HepG2 (cell line): ENCODE data around the gene PRM3. TPM values are rescaled to one million over a fixed set of nuclear protein-coding genes. Genes with fewer than 3 reads are reported as not detected.
A peak's percentile ranks its signal among the peaks of the same experiment; 100 is the strongest.

Source experiments
- CBFB ChIP-seq: sonication (generic); formaldehyde crosslinking; IDR thresholded peaks from 2 replicates; pipeline ENCODE4 v1.4.0; 2020; ENCODE audit warnings: missing genetic modification reagents
- CSRNP2 ChIP-seq: sonication (generic); formaldehyde crosslinking; conservative IDR thresholded peaks from 2 replicates; pipeline ENCODE4 v1.8.0; 2022; ENCODE audit warnings: low read depth, missing genetic modification reagents
- ERF ChIP-seq: IDR thresholded peaks from 2 replicates; pipeline ENCODE4 v1.6.1; 2018; ENCODE audit warnings: missing biosample characterization, missing genetic modification reagents
- FOXA3 ChIP-seq: IDR thresholded peaks from 2 replicates; pipeline ENCODE4 v1.6.1; 2016; ENCODE audit warnings: missing genetic modification reagents, missing compliant biosample characterization
- GZF1 ChIP-seq: sonication (generic); formaldehyde crosslinking; IDR thresholded peaks from 2 replicates; pipeline ENCODE4 v1.5.1; 2020; ENCODE audit warnings: mild to moderate bottlenecking, missing genetic modification reagents
- HNF4G ChIP-seq, 2 experiments: sonication (generic) in 1 of 2; formaldehyde crosslinking in 1 of 2; IDR thresholded peaks; 2 replicates each; pipeline versions ENCODE4 v1.4.0 to v1.6.1; 2011 to 2020; ENCODE audit warnings: borderline replicate concordance in 2 of 2, low read depth in 2 of 2, mild to moderate bottlenecking in 2 of 2, low read length in 1 of 2, missing genetic modification reagents in 1 of 2, moderate library complexity in 1 of 2
- JUNB ChIP-seq: sonication (generic); formaldehyde crosslinking; IDR thresholded peaks from 2 replicates; pipeline ENCODE4 v1.8.0; 2022; ENCODE audit warnings: missing genetic modification reagents, mild to moderate bottlenecking, borderline replicate concordance
- KDM3A ChIP-seq: IDR thresholded peaks from 2 replicates; pipeline ENCODE4 v1.6.1; 2018; ENCODE audit warnings: low read depth, missing compliant biosample characterization
- KLF13 ChIP-seq: sonication (generic); formaldehyde crosslinking; IDR thresholded peaks from 2 replicates; pipeline ENCODE4 v1.4.0; 2020; ENCODE audit warnings: mild to moderate bottlenecking, missing genetic modification reagents
- MED1 ChIP-seq: sonication (generic); formaldehyde crosslinking; IDR thresholded peaks from 2 replicates; pipeline ENCODE4 v1.4.0; 2020; ENCODE audit warnings: missing genetic modification reagents
- MTA1 ChIP-seq: sonication (generic); formaldehyde crosslinking; IDR thresholded peaks from 2 replicates; pipeline ENCODE4 v1.4.0; 2020; ENCODE audit warnings: missing genetic modification reagents, mild to moderate bottlenecking, borderline replicate concordance
- NCOA2 ChIP-seq: sonication (generic); formaldehyde crosslinking; IDR thresholded peaks from 2 replicates; pipeline ENCODE4 v1.8.0; 2022; ENCODE audit warnings: inconsistent platforms
- SOX13 ChIP-seq, 3 experiments: fragments of 450-650 bp in 1 of 3; sonication (generic) in 1 of 3; formaldehyde crosslinking in 1 of 3; IDR thresholded peaks in 2 of 3; conservative IDR thresholded peaks in 1 of 3; 2 replicates each; pipeline versions ENCODE4 v1.5.0 to v1.6.1; 2016 to 2020; ENCODE audit warnings: antibody characterized with exemption in 1 of 3, mild to moderate bottlenecking in 1 of 3, missing compliant biosample characterization in 1 of 3, missing genetic modification reagents in 1 of 3, moderate library complexity in 1 of 3
- TARDBP ChIP-seq: sonication (generic); formaldehyde crosslinking; IDR thresholded peaks from 2 replicates; pipeline ENCODE4 v1.8.0; 2022; ENCODE audit warnings: mild to moderate bottlenecking, missing genetic modification reagents
- ZBTB7A ChIP-seq: sonication (generic); formaldehyde crosslinking; IDR thresholded peaks from 2 replicates; pipeline ENCODE4 v1.8.0; 2022; ENCODE audit warnings: mild to moderate bottlenecking, missing genetic modification reagents
- ZFAT ChIP-seq: sonication (generic); formaldehyde crosslinking; conservative IDR thresholded peaks from 2 replicates; pipeline ENCODE4 v1.8.1; 2023; ENCODE audit warnings: missing genetic modification reagents, inconsistent platforms
- ZFP36L1 ChIP-seq: sonication (generic); formaldehyde crosslinking; IDR thresholded peaks from 2 replicates; pipeline ENCODE4 v1.8.0; 2022; ENCODE audit warnings: mild to moderate bottlenecking, missing genetic modification reagents, moderate library complexity
- ZFP90 ChIP-seq: sonication (generic); formaldehyde crosslinking; IDR thresholded peaks from 2 replicates; pipeline ENCODE4 v1.8.0; 2022; ENCODE audit warnings: missing genetic modification reagents, mild to moderate bottlenecking, inconsistent platforms, borderline replicate concordance
- ZFX ChIP-seq: sonication (generic); formaldehyde crosslinking; IDR thresholded peaks from 2 replicates; pipeline ENCODE4 v1.4.0; 2020; ENCODE audit warnings: mild to moderate bottlenecking, low read depth, missing genetic modification reagents, moderate library complexity
- ZGPAT ChIP-seq: IDR thresholded peaks from 2 replicates; pipeline ENCODE4 v1.6.1; 2016; ENCODE audit warnings: mild to moderate bottlenecking
- ZMYM3 ChIP-seq: sonication (generic); formaldehyde crosslinking; IDR thresholded peaks from 2 replicates; pipeline ENCODE4 v1.5.1; 2020; ENCODE audit warnings: mild to moderate bottlenecking, missing genetic modification reagents
- ZNF205 ChIP-seq: IDR thresholded peaks from 2 replicates; pipeline ENCODE4 v1.6.1; 2018; ENCODE audit warnings: missing biosample characterization, missing genetic modification reagents
- ZNF598 ChIP-seq: sonication (generic); formaldehyde crosslinking; IDR thresholded peaks from 2 replicates; pipeline ENCODE4 v1.5.1; 2020; ENCODE audit warnings: mild to moderate bottlenecking, missing genetic modification reagents, borderline replicate concordance
- ZNF605 ChIP-seq: sonication (generic); formaldehyde crosslinking; IDR thresholded peaks from 2 replicates; pipeline ENCODE4 v1.8.0; 2022; ENCODE audit warnings: mild to moderate bottlenecking, missing genetic modification reagents
- ZNF691 ChIP-seq: sonication (generic); formaldehyde crosslinking; IDR thresholded peaks from 2 replicates; pipeline ENCODE4 v1.4.0; 2020; ENCODE audit warnings: missing genetic modification reagents, low read depth, mild to moderate bottlenecking, borderline replicate concordance
- ZSCAN31 ChIP-seq: sonication (generic); formaldehyde crosslinking; IDR thresholded peaks from 2 replicates; pipeline ENCODE4 v1.5.0; 2020; ENCODE audit warnings: low read depth, mild to moderate bottlenecking, missing genetic modification reagents
- polyA plus RNA-seq, 8 experiments: library from polyadenylated mRNA; depleted of rRNA in 3 of 8; stranded (reverse) in 7 of 8; unstranded in 1 of 8; fragments of >200 nt; fragmentation: Illumina TruSeq in 4 of 8; extraction: Trizol in 4 of 8; gene quantifications; 2 replicates each; pipeline versions ENCODE4 v1.2.1 to v1.2.3, GENCODE V29; 2011 to 2016; ENCODE audit warnings: low read depth in 4 of 8, missing spikeins in 1 of 8, mixed read lengths in 1 of 8; ENCODE audit not compliant: insufficient read depth in 1 of 8
- total RNA-seq, 5 experiments: library from RNA; depleted of rRNA; stranded (reverse); fragments of >200 nt; fragmentation: Illumina TruSeq; extraction: Trizol; gene quantifications; 2 replicates each; pipeline ENCODE4 v1.2.3, GENCODE V29; 2016; ENCODE audit warnings: low read depth in 1 of 5

PRM3 gene
- total and polyA plus RNA-seq, 2 of the 13 experiments (the other 11 are each of a cell fraction or from before 2014, with no cell fraction given): not detected

GRCh38 chr16:11296706-11297491 lies 23.5 kb upstream of the PRM3 start (continued):
- peak; percentile 78; the same call in 1 of the 2 replicates for TF ChIP-seq ZFX (CRISPR knock-in tag)
- TF ChIP-seq ERF (CRISPR knock-in tag): peak; percentile 80
- TF ChIP-seq ZSCAN31: no peak
- no peak for TF ChIP-seq ZNF598 (CRISPR knock-in tag)
- 0 out of 2 replicates have a peak, but pooled peaks have one; percentile 36 for TF ChIP-seq ZFAT (CRISPR knock-in tag)
- TF ChIP-seq ZGPAT (CRISPR knock-in tag): peak; percentile 67
- no peak for TF ChIP-seq SOX13 (IDR thresholded peaks at IDR 0.05)
- no peak; a peak in 2 of 4 replicates for TF ChIP-seq SOX13 (CRISPR knock-in tag; conservative IDR thresholded peaks at IDR 0.05 in 1 of 2, IDR thresholded peaks at IDR 0.05 in 1 of 2)
- peak; percentile 83 for TF ChIP-seq ZNF205
- peak; percentile 78; the same call in 1 of the 2 replicates for TF ChIP-seq ZBTB7A (CRISPR knock-in tag)
- TF ChIP-seq ZNF691 (CRISPR knock-in tag): peak; percentile 52; the same call in 1 of the 2 replicates
- no peak for TF ChIP-seq JUNB
- peak; percentile 45; the same call in 1 of the 2 replicates for TF ChIP-seq ZFP90 (CRISPR knock-in tag)
- peak; percentile 33; the same call in 1 of the 2 replicates for TF ChIP-seq TARDBP (CRISPR knock-in tag)
- TF ChIP-seq NCOA2: peak; percentile 60; the same call in 1 of the 2 replicates
- peak; percentile 26 for TF ChIP-seq ZNF605 (CRISPR knock-in tag)
- TF ChIP-seq KLF13 (CRISPR knock-in tag): 0 out of 2 replicates have a peak, but pooled peaks have one; percentile 20
- no peak for TF ChIP-seq CBFB (CRISPR knock-in tag)
- TF ChIP-seq GZF1: peak; percentile 27; the same call in 1 of the 2 replicates
- peak; percentile 73; the same call in 1 of the 2 replicates for TF ChIP-seq MED1 (CRISPR knock-in tag)
- peak; percentile 18; the same call in 1 of the 2 replicates for TF ChIP-seq ZMYM3 (CRISPR knock-in tag)
- TF ChIP-seq FOXA3 (CRISPR knock-in tag): peak; percentile 93
- no peak; the same call in 1 of the 2 replicates for TF ChIP-seq MTA1 (CRISPR knock-in tag)
- TF ChIP-seq KDM3A (CRISPR knock-in tag): peak; percentile 31; the same call in 1 of the 2 replicates
- no peak for TF ChIP-seq HNF4G (IDR thresholded peaks at IDR 0.05; ENCODE audit: borderline replicate concordance, low read depth, low read length)
- no peak for TF ChIP-seq HNF4G (CRISPR knock-in tag; IDR thresholded peaks at IDR 0.05; ENCODE audit: borderline replicate concordance, low read depth)
- TF ChIP-seq CSRNP2 (CRISPR knock-in tag): no peak
- 0 out of 2 replicates have a peak, but pooled peaks have one; percentile 14 for TF ChIP-seq ZFP36L1 (CRISPR knock-in tag)
